Activated CD4-positive, alpha-beta memory T cell treated with anti-CD3 and anti-CD28 coated beads for 36 hours (primary cell): ENCODE data around the gene MRPL2. TPM values are rescaled to one million over a fixed set of nuclear protein-coding genes. Genes with fewer than 3 reads are reported as not detected.

Experiments used
- CTCF ChIA-PET: fragments of 350-600 bp; sonication (Branson Sonifier 250); formaldehyde crosslinking; loops from one replicate; lab custom pipeline; 2021; ENCODE audit warnings: antibody characterized with exemption, inconsistent platforms; lab: Charles Lee
- POLR2A ChIA-PET: fragments of 350-600 bp; sonication (Branson Sonifier 250); formaldehyde crosslinking; loops from one replicate; lab custom pipeline; 2021; ENCODE audit warnings: antibody characterized with exemption; lab: Charles Lee
- DNase-seq: peaks from one replicate; pipeline ENCODE4 v3.0.0-alpha.2; 2020
- H3K27ac Mint-ChIP-seq: one replicate; pipeline ENCODE4 v1.8.0; 2021; ENCODE audit warnings: mixed read lengths
- H3K27me3 Mint-ChIP-seq: one replicate; pipeline ENCODE4 v1.8.0; 2021; ENCODE audit warnings: mixed read lengths
- H3K36me3 Mint-ChIP-seq: one replicate; pipeline ENCODE4 v1.8.0; 2021; ENCODE audit warnings: mixed read lengths
- H3K4me1 Mint-ChIP-seq: one replicate; pipeline ENCODE4 v1.8.0; 2021; ENCODE audit warnings: low read depth, mixed read lengths
- H3K4me3 Mint-ChIP-seq: one replicate; pipeline ENCODE4 v1.8.0; 2021; ENCODE audit warnings: mild to moderate bottlenecking, mixed read lengths
- H3K9me3 Mint-ChIP-seq: one replicate; pipeline ENCODE4 v1.8.0; 2021; ENCODE audit warnings: mixed read lengths
- intact Hi-C: fragments of 100-400 bp; cut with micrococcal nuclease; formaldehyde crosslinking; loops from one replicate; pipeline ENCODE4 v1.15.1; 2023
- total RNA-seq, 2 experiments: library from RNA; stranded (reverse); gene quantifications; one replicate each; pipeline ENCODE4 v1.2.3, GENCODE V29; 2021

MRPL2 gene
- total RNA-seq, 2 experiments from 2014 or later, result 91.0 to 95.4 TPM

- ChIA-PET CTCF (interaction anchor here (1.2 kb wide), 2 partner anchors 113 to 129 kb away, joined by 4 to 7 read pairs; no protein-coding TSS in a partner anchor), POLR2A (interaction anchor here (0.5 to 3.2 kb wide), 10 partner anchors 9 to 135 kb away, joined by 3 to 15 read pairs (median 7); partner anchors contain the start of genes CNPY3, CUL7, KLC4 and MRPL2)
- intact Hi-C loops, result loop anchor here (1.0 to 5.0 kb wide), 9 partner anchors 8 to 413 kb away; partner anchors contain the start of genes ABCC10, CNPY3, CUL7 and KLC4
- peaks cover 38% of the 10 kb centered on the region for H3K36me3 Mint-ChIP-seq
- DNase-seq, result no peak
- H3K9me3 Mint-ChIP-seq, result no peaks in the 10 kb centered on the region
- H3K4me1 Mint-ChIP-seq, result peaks cover 55% of the 10 kb centered on the region
- no peaks in the 10 kb centered on the region for H3K27me3 Mint-ChIP-seq
- H3K27ac Mint-ChIP-seq, result peak overlapping the region; percentile 87
- H3K4me3 Mint-ChIP-seq, result peak overlapping the region; percentile 94
These were observed 44.8 kb downstream of the MRPL2 start for GRCh38 chr6:43014434-43014909.

- peak within 1 kb of the TSS; percentile 94 for H3K4me3 Mint-ChIP-seq
- peaks cover 40% of the 10 kb centered on the region for H3K36me3 Mint-ChIP-seq
- POLR2A ChIA-PET, result interaction anchor here (0.5 to 3.2 kb wide), 12 partner anchors 8 to 136 kb away, joined by 3 to 15 read pairs (median 5); partner anchors contain the start of genes CNPY3, CUL7, KLC4 and MRPL2
- H3K27ac Mint-ChIP-seq, result peak within 1 kb of the TSS; percentile 87
- H3K4me1 Mint-ChIP-seq, result peaks cover 55% of the 10 kb centered on the region
- CTCF ChIA-PET, result interaction anchor here (0.5 to 1.2 kb wide), 3 partner anchors 34 to 130 kb away, joined by 3 to 7 read pairs (median 4); no protein-coding TSS in a partner anchor
- DNase-seq, result peak; percentile 100
- no peaks in the 10 kb centered on the region for H3K9me3 Mint-ChIP-seq
- intact Hi-C loops, result loop anchor here (1.0 to 5.0 kb wide), 9 partner anchors 8 to 413 kb away; partner anchors contain the start of genes ABCC10, CNPY3, CUL7 and KLC4
- no peaks in the 10 kb centered on the region for H3K27me3 Mint-ChIP-seq
These were observed 45.3 kb downstream of the MRPL2 start, which contains the start of the genes KLHDC3 and MEA1 for GRCh38 chr6:43013843-43014433. Gene KLHDC3 (plus strand): TSS chr6:43014249. CDS start chr6:43017193, 2,944 bp downstream. Gene MEA1 (minus strand): TSS chr6:43013946. CDS start chr6:43013813, 133 bp downstream.

- Mint-ChIP-seq H3K4me3 (peak overlapping the region; percentile 94), H3K27me3 (no peaks in the 10 kb centered on the region), H3K4me1 (peaks cover 55% of the 10 kb centered on the region), H3K36me3 (peaks cover 46% of the 10 kb centered on the region), H3K9me3 (no peaks in the 10 kb centered on the region), H3K27ac (peak overlapping the region; percentile 87)
- DNase-seq, result no peak
- intact Hi-C loops, result loop anchor here (5.0 kb wide), 2 partner anchors 111 to 414 kb away; partner anchors contain the start of gene ABCC10
- POLR2A ChIA-PET, result interaction anchor here (0.8 to 3.2 kb wide), 12 partner anchors 9 to 84 kb away, joined by 3 to 15 read pairs (median 5); partner anchors contain the start of genes CNPY3, CUL7, KLC4 and MRPL2
- CTCF ChIA-PET, result interaction anchor here (0.5 to 5.4 kb wide), 3 partner anchors 33 to 131 kb away, joined by 3 to 28 read pairs (median 7); no protein-coding TSS in a partner anchor
These were observed 46.0 kb downstream of the MRPL2 start for GRCh38 chr6:43013097-43013842.

- Mint-ChIP-seq H3K36me3 (peaks cover 43% of the 10 kb centered on the region), H3K4me1 (peaks cover 46% of the 10 kb centered on the region), H3K27ac (peak overlapping the region; percentile 87), H3K4me3 (peak overlapping the region; percentile 94), H3K27me3 (no peaks in the 10 kb centered on the region), H3K9me3 (no peaks in the 10 kb centered on the region)
- DNase-seq, result no peak
- intact Hi-C loops, result loop anchor here (5.0 kb wide), 2 partner anchors 110 to 415 kb away; partner anchors contain the start of gene ABCC10
- POLR2A ChIA-PET, result interaction anchor here (0.8 to 2.6 kb wide), 5 partner anchors 9 to 32 kb away, joined by 3 to 15 read pairs (median 4); partner anchors contain the start of gene PPP2R5D
- CTCF ChIA-PET, result interaction anchor here (5.4 kb wide), 1 partner anchor 131 kb away, joined by 28 read pairs; no protein-coding TSS in a partner anchor
These were observed 46.9 kb downstream of the MRPL2 start for GRCh38 chr6:43012364-43012763.

- Mint-ChIP-seq H3K9me3 (no peaks in the 10 kb centered on the region), H3K36me3 (peaks cover 41% of the 10 kb centered on the region), H3K4me1 (peaks cover 36% of the 10 kb centered on the region), H3K27me3 (no peaks in the 10 kb centered on the region), H3K27ac (peak overlapping the region; percentile 87), H3K4me3 (peak overlapping the region; percentile 5)
- ChIA-PET CTCF (interaction anchor here (1.8 to 5.4 kb wide), 2 partner anchors 32 to 132 kb away, joined by 5 to 28 read pairs; partner anchors contain the start of gene PEX6), POLR2A (interaction anchor here (1.0 to 1.9 kb wide), 5 partner anchors 13 to 82 kb away, joined by 3 to 8 read pairs (median 4); partner anchors contain the start of genes CNPY3, CUL7, MRPL2 and PEX6)
- intact Hi-C loops, result loop anchor here (5.0 kb wide), 2 partner anchors 109 to 416 kb away; partner anchors contain the start of gene ABCC10
- DNase-seq, result no peak
These were observed 48.0 kb downstream of the MRPL2 start for GRCh38 chr6:43011207-43011606.

- Mint-ChIP-seq H3K27ac (no peak overlapping the region), H3K4me3 (no peak overlapping the region), H3K36me3 (peaks cover 46% of the 10 kb centered on the region), H3K9me3 (no peaks in the 10 kb centered on the region), H3K27me3 (no peaks in the 10 kb centered on the region), H3K4me1 (peaks cover 26% of the 10 kb centered on the region)
- CTCF ChIA-PET, result interaction anchor here (0.6 to 5.4 kb wide), 4 partner anchors 10 to 214 kb away, joined by 3 to 28 read pairs (median 4); partner anchors contain the start of genes KLC4 and MRPL2
- intact Hi-C loops, result no loop called here
- POLR2A ChIA-PET, result no interaction called here
- peak; percentile 46 for DNase-seq
These were observed 50.1 kb downstream of the MRPL2 start for GRCh38 chr6:43009124-43009523.

- ChIA-PET POLR2A (no interaction called here), CTCF (interaction anchor here (0.6 kb wide), 1 partner anchor 151 kb away, joined by 3 read pairs; no protein-coding TSS in a partner anchor)
- Mint-ChIP-seq H3K4me1 (peaks cover 12% of the 10 kb centered on the region), H3K27ac (no peak overlapping the region), H3K4me3 (no peak overlapping the region), H3K27me3 (no peaks in the 10 kb centered on the region), H3K9me3 (no peaks in the 10 kb centered on the region), H3K36me3 (peaks cover 34% of the 10 kb centered on the region)
- intact Hi-C loops, result no loop called here
- no peak for DNase-seq
These were observed 52.1 kb downstream of the MRPL2 start for GRCh38 chr6:43007126-43007525.

GRCh38 chr6:43006251-43006650 is 53.0 kb downstream of the MRPL2 start:
- H3K27me3 Mint-ChIP-seq, result no peaks in the 10 kb centered on the region
- no peaks in the 10 kb centered on the region for H3K9me3 Mint-ChIP-seq
- peaks cover 3% of the 10 kb centered on the region for H3K4me1 Mint-ChIP-seq
- H3K27ac Mint-ChIP-seq, result no peak overlapping the region
- no peak overlapping the region for H3K4me3 Mint-ChIP-seq
- H3K36me3 Mint-ChIP-seq, result peaks cover 27% of the 10 kb centered on the region
- CTCF ChIA-PET, result no interaction called here
- DNase-seq, result no peak
- intact Hi-C loops, result no loop called here
- POLR2A ChIA-PET, result interaction anchor here (0.5 to 1.5 kb wide), 3 partner anchors 10 to 159 kb away, joined by 3 to 4 read pairs (median 4); partner anchors contain the start of gene PPP2R5D

- peaks cover 24% of the 10 kb centered on the region for H3K36me3 Mint-ChIP-seq
- no peak for DNase-seq
- intact Hi-C loops, result no loop called here
- no peaks in the 10 kb centered on the region for H3K9me3 Mint-ChIP-seq
- CTCF ChIA-PET, result no interaction called here
- H3K4me1 Mint-ChIP-seq, result peaks cover 3% of the 10 kb centered on the region
- no peaks in the 10 kb centered on the region for H3K27me3 Mint-ChIP-seq
- no peak overlapping the region for H3K27ac Mint-ChIP-seq
- no peak overlapping the region for H3K4me3 Mint-ChIP-seq
- POLR2A ChIA-PET, result interaction anchor here (0.5 to 1.5 kb wide), 3 partner anchors 9 to 160 kb away, joined by 3 to 4 read pairs (median 4); partner anchors contain the start of gene PPP2R5D
These were observed 53.4 kb downstream of the MRPL2 start for GRCh38 chr6:43005844-43006243.
